Epithelial cell of esophagus (primary cell): ENCODE measurements around the gene RAB6C.
"Not testable (repeated sequence)": the region's sequence is repeated elsewhere in the genome, so short reads cannot be mapped to it uniquely, and the experiment has no call there.

Experiments used
- DNase-seq: peaks from one replicate; pipeline ENCODE4 v3.0.0; 2010; ENCODE audit warnings: low read depth
- H3K4me3 ChIP-seq: 2 replicates; pipeline ENCODE4 v1.5.1; 2011; ENCODE audit warnings: mild to moderate bottlenecking, low read length, control low read depth
- CTCF ChIP-seq: IDR thresholded peaks from 2 replicates; pipeline ENCODE4 v1.5.1; 2011; ENCODE audit warnings: low read depth, mild to moderate bottlenecking, low read length, control low read depth, inconsistent platforms; ENCODE audit not compliant: insufficient read depth; ENCODE audit errors: missing control alignments

RAB6C gene

GRCh38 chr2:129957891-129958290 is 21.6 kb upstream of the RAB6C start:
- no peak for TF ChIP-seq CTCF
- peak; percentile 30 for DNase-seq
- no peak overlapping the region for H3K4me3 ChIP-seq

- not testable (repeated sequence) for DNase-seq, H3K4me3 ChIP-seq
These were observed 20.7 kb upstream of the RAB6C start for GRCh38 chr2:129958736-129959135.

- not testable (repeated sequence) for DNase-seq, H3K4me3 ChIP-seq
These were observed 10.9 kb upstream of the RAB6C start for GRCh38 chr2:129968605-129969004.

GRCh38 chr2:129975016-129975774 is 4.3 kb upstream of the RAB6C start:
- no peak overlapping the region for H3K4me3 ChIP-seq
- no peak for TF ChIP-seq CTCF
- DNase-seq: no peak

- H3K4me3 ChIP-seq, DNase-seq: not testable (repeated sequence)
These were observed 2.5 kb upstream of the RAB6C start for GRCh38 chr2:129976969-129977368.

GRCh38 chr2:129977986-129978385 is 1.5 kb upstream of the RAB6C start:
- TF ChIP-seq CTCF: no peak
- H3K4me3 ChIP-seq: no peak overlapping the region
- DNase-seq: no peak

- H3K4me3 ChIP-seq, DNase-seq: not testable (repeated sequence)
These were observed 780 bp downstream of the RAB6C start for GRCh38 chr2:129980246-129980645.

GRCh38 chr2:129981689-129982088 is 2.2 kb downstream of the RAB6C start:
- DNase-seq, H3K4me3 ChIP-seq: not testable (repeated sequence)

GRCh38 chr2:129984426-129984825 is 5.0 kb downstream of the RAB6C start:
- TF ChIP-seq CTCF: no peak
- DNase-seq: no peak
- H3K4me3 ChIP-seq: no peak overlapping the region

GRCh38 chr2:129992415-129993006 is 13.0 kb downstream of the RAB6C start:
- not testable (repeated sequence) for DNase-seq, H3K4me3 ChIP-seq

- H3K4me3 ChIP-seq, DNase-seq: not testable (repeated sequence)
These were observed 13.7 kb downstream of the RAB6C start for GRCh38 chr2:129993151-129993550.

GRCh38 chr2:129996657-129997237 is 17.3 kb downstream of the RAB6C start:
- DNase-seq: not testable (repeated sequence)

GRCh38 chr2:129998771-129999170 is 19.3 kb downstream of the RAB6C start:
- not testable (repeated sequence) for H3K4me3 ChIP-seq, DNase-seq

More at GRCh38 chr2:129996657-129997237, 17.3 kb downstream of the RAB6C start:
- not testable (repeated sequence) for H3K4me3 ChIP-seq

GRCh38 chr2:130005862-130006261 is 26.4 kb downstream of the RAB6C start:
- not testable (repeated sequence) for H3K4me3 ChIP-seq
- peak; percentile 0 for DNase-seq
